BJ (cell line): ENCODE results near the gene TSN. TPM values are rescaled to one million over a fixed set of nuclear protein-coding genes. Genes with fewer than 3 reads are reported as not detected.

Source experiments
- CTCF ChIA-PET: fragments of 350-600 bp; formaldehyde crosslinking; extraction: SDS; loops from one replicate; lab custom pipeline; 2021; ENCODE audit warnings: antibody characterized with exemption, inconsistent platforms; lab: Yijun Ruan, JAX
- POLR2A ChIA-PET: fragments of 300-600 bp; sonication (Branson Sonifier 250); formaldehyde crosslinking; extraction: SDS; loops from one replicate; lab custom pipeline; 2021; ENCODE audit warnings: antibody characterized with exemption; lab: Charles Lee
- DNase-seq: peaks from one replicate; pipeline ENCODE4 v3.0.0-alpha.2; 2011; ENCODE audit warnings: low read depth
- H3K27me3 ChIP-seq: 2 replicates; pipeline ENCODE4 v1.6.0; 2011; ENCODE audit warnings: low read length; ENCODE audit not compliant: control insufficient read depth, insufficient read depth
- H3K36me3 ChIP-seq: 2 replicates; pipeline ENCODE4 v1.5.1; 2011; ENCODE audit warnings: low read length; ENCODE audit not compliant: control insufficient read depth, insufficient read depth
- H3K4me3 ChIP-seq: 2 replicates; pipeline ENCODE4 v1.5.1; 2011; ENCODE audit warnings: low read depth, mild to moderate bottlenecking, control low read depth, low read length
- polyA plus RNA-seq: library from polyadenylated mRNA; depleted of rRNA; stranded (reverse); fragments of >200 nt; gene quantifications from 2 replicates; pipeline ENCODE4 v1.2.3, GENCODE V29; 2011
- TF ChIP-seq, protein P1 (sequence below): IDR thresholded peaks from 2 replicates; pipeline ENCODE4 v1.5.1; 2011; ENCODE audit warnings: low read depth, mild to moderate bottlenecking, control low read depth, inconsistent platforms, low read length, moderate library complexity; ENCODE audit not compliant: insufficient read depth

Gene TSN
- polyA plus RNA-seq, 1 experiment = 41.6 TPM

DNA sequence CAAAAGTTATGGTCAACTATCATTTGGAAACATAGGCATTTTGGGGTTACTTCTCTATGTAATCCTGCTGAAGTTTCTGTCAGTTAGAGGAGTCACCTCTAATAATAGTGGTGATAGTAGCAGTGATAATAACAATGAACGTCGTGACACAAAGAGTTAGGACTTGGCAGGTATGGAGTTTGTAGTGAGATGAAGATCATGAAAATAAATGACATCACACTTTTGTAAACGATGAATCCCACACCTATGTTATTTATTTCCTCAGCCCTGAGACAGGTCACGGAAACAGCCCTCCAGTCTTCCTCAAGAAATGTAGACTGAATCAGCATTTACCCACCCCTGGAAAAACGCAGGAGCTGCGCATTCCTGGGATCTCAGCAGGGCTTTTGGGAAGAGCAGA is 38.8 kb downstream of the TSN start:
- no peaks in the 10 kb centered on the region for H3K36me3 ChIP-seq
- H3K27me3 ChIP-seq = no peaks in the 10 kb centered on the region
- ChIA-PET CTCF (interaction anchor here (2.5 kb wide), 1 partner anchor 17 kb away, joined by 9 read pairs; no protein-coding TSS in a partner anchor), POLR2A (no interaction called here)
- TF ChIP-seq, protein P1, sequence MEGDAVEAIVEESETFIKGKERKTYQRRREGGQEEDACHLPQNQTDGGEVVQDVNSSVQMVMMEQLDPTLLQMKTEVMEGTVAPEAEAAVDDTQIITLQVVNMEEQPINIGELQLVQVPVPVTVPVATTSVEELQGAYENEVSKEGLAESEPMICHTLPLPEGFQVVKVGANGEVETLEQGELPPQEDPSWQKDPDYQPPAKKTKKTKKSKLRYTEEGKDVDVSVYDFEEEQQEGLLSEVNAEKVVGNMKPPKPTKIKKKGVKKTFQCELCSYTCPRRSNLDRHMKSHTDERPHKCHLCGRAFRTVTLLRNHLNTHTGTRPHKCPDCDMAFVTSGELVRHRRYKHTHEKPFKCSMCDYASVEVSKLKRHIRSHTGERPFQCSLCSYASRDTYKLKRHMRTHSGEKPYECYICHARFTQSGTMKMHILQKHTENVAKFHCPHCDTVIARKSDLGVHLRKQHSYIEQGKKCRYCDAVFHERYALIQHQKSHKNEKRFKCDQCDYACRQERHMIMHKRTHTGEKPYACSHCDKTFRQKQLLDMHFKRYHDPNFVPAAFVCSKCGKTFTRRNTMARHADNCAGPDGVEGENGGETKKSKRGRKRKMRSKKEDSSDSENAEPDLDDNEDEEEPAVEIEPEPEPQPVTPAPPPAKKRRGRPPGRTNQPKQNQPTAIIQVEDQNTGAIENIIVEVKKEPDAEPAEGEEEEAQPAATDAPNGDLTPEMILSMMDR = no peak
- DNase-seq = no peak
- no peak overlapping the region for H3K4me3 ChIP-seq

DNA sequence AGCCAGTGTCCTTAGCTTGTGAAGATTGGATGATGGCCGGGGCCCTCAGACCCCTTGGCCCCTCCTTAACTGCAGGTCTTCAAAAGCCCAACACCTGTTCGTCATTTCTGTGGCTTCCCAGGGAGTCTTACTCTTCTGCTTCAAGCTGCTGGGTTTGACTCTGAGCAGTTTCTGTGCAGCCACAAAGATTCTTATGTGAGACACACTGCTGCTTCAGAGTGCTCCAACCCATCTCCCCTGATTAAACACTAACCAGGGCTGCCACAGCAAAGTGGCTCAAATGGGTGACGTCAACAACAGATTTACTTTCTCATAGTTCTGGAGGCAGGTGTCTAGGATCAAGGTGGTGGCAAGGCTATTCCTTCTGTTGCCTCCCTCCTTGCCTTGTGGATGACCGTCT is 40.8 kb downstream of the TSN start:
- DNase-seq = no peak
- H3K4me3 ChIP-seq = no peak overlapping the region
- no peaks in the 10 kb centered on the region for H3K27me3 ChIP-seq
- TF ChIP-seq, protein P1 = no peak
- no peaks in the 10 kb centered on the region for H3K36me3 ChIP-seq
- POLR2A ChIA-PET = no interaction called here
- CTCF ChIA-PET = interaction anchor here (0.9 to 2.5 kb wide), 2 partner anchors 12 to 15 kb away, joined by 3 to 9 read pairs; no protein-coding TSS in a partner anchor

DNA sequence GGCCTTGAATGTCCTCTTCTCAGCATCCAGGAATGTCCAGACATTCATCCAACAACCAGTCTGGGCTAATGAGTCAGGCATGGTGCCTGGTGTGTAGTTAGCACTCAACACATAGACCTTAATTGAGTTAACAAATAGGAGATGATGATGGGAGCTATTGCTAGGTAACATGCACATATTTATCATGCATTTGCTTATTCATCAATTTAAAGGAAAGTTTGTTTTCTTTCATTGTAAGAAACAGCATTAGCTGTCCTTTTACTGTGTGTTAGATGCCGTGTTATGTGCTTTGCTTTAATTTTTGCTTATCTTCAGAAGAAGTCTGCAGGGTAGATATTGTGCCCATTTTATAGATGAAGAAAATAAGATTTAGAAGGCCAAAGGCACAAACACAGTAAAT is 43.2 kb downstream of the TSN start:
- ChIA-PET POLR2A (no interaction called here), CTCF (interaction anchor here (0.6 to 2.7 kb wide), 2 partner anchors 9 to 13 kb away, joined by 3 to 7 read pairs; no protein-coding TSS in a partner anchor)
- DNase-seq = no peak
- 0 out of 2 replicates have a peak, but pooled peaks cover 1% of the 10 kb centered on the region for H3K27me3 ChIP-seq
- H3K4me3 ChIP-seq = no peak overlapping the region
- TF ChIP-seq, protein P1 = no peak
- no peaks in the 10 kb centered on the region for H3K36me3 ChIP-seq

DNA sequence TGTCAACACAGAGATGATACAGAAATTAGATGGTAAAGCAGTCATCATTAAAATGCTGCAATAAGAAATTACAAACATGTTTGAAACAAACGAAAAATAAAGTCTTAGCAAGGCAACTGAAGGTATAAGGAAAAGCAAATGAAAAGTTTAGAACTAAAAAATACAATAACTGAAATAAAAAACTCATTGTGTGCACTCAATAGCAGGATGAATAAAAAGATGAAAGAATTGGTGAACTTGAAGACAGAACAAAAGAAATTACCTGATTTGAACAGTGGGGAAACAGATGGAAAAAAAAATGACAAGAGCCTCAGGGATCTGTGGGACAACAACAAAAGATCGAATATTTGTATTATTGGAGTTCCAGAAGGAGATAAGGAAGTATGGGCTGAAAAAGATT is 46.5 kb downstream of the TSN start:
- DNase-seq = no peak
- H3K27me3 ChIP-seq = peaks cover 1% of the 10 kb centered on the region; the same call in 1 of the 2 replicates
- no peaks in the 10 kb centered on the region for H3K36me3 ChIP-seq
- CTCF ChIA-PET = interaction anchor here (1.1 kb wide), 1 partner anchor 9 kb away, joined by 3 read pairs; no protein-coding TSS in a partner anchor
- no peak overlapping the region for H3K4me3 ChIP-seq
- POLR2A ChIA-PET = no interaction called here
- TF ChIP-seq, protein P1 = no peak

DNA sequence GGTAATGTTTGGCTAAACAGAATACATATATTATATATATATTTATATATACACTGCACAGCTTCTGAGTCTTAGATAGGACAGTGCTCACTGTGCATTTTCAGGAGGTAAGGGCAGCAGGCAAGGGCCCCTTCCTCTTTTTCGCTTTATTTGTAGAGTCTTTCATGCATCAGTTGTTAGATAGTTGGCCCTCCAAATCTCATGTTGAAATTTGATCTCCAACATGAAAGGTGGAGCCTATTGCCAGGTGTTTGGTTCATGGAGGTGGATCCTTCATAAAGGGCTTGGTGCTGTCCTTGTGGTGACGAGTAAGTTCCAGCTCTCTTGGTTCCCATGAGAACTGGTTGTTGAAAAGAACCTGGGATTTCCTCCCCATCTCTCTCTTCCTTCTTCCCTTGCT is 48.1 kb downstream of the TSN start:
- ChIA-PET CTCF (interaction anchor here (1.1 to 1.2 kb wide), 3 partner anchors 8 to 55 kb away, joined by 3 to 4 read pairs (median 3); no protein-coding TSS in a partner anchor), POLR2A (no interaction called here)
- DNase-seq = no peak
- Histone ChIP-seq H3K36me3 (no peaks in the 10 kb centered on the region), H3K4me3 (no peak overlapping the region), H3K27me3 (peaks cover 1% of the 10 kb centered on the region; the same call in 1 of the 2 replicates)
- TF ChIP-seq, protein P1 = no peak
